Fibroblast of the aortic adventitia (primary cell): ENCODE measurements around the gene KCNC1. TPM values are rescaled to one million over a fixed set of nuclear protein-coding genes. Genes with fewer than 3 reads are reported as not detected.

ENCODE experiments used
- DNase-seq: peaks from one replicate; pipeline ENCODE4 v3.0.0-alpha.2; 2010; ENCODE audit warnings: low read depth
- H3K4me3 ChIP-seq: 2 replicates; pipeline ENCODE4 v1.5.1; 2011; ENCODE audit warnings: low read depth, mild to moderate bottlenecking, control low read depth, low read length, moderate library complexity
- CTCF ChIP-seq: IDR thresholded peaks from 2 replicates; pipeline ENCODE4 v1.5.1; 2011; ENCODE audit warnings: mild to moderate bottlenecking, low read length, control low read depth, inconsistent platforms; ENCODE audit not compliant: insufficient read depth
- total RNA-seq: library from RNA; depleted of rRNA; stranded (reverse); fragments of >200 nt; gene quantifications from 2 replicates; pipeline ENCODE4 v1.2.3, GENCODE V29; 2012; ENCODE audit warnings: low replicate concordance

KCNC1 gene
- total RNA-seq, 1 donor = not detected

- no peak for TF ChIP-seq CTCF
- no peak overlapping the region for H3K4me3 ChIP-seq
- DNase-seq = no peak
These were observed 8.6 kb downstream of the KCNC1 start for GRCh38 chr11:17743026-17743807.

- no peak overlapping the region for H3K4me3 ChIP-seq
- TF ChIP-seq CTCF = no peak
- DNase-seq = peak; percentile 8
These were observed 9.2 kb downstream of the KCNC1 start for GRCh38 chr11:17743808-17744119.

- TF ChIP-seq CTCF = no peak
- DNase-seq = peak; percentile 18
- no peak overlapping the region for H3K4me3 ChIP-seq
These were observed 9.8 kb downstream of the KCNC1 start for GRCh38 chr11:17744151-17744940.

GRCh38 chr11:17745023-17745772, 10.6 kb downstream of the KCNC1 start:
- TF ChIP-seq CTCF = no peak

GRCh38 chr11:17746096-17746495, 11.5 kb downstream of the KCNC1 start:
- TF ChIP-seq CTCF = no peak
- H3K4me3 ChIP-seq = no peak overlapping the region
- no peak for DNase-seq

More at GRCh38 chr11:17745023-17745772, 10.6 kb downstream of the KCNC1 start:
- H3K4me3 ChIP-seq = no peak overlapping the region
- DNase-seq = no peak

GRCh38 chr11:17747131-17747955, 12.8 kb downstream of the KCNC1 start:
- no peak for TF ChIP-seq CTCF
- H3K4me3 ChIP-seq = no peak overlapping the region
- DNase-seq = no peak
